ENCODE measurements around the gene DST. TPM values are rescaled to one million over a fixed set of nuclear protein-coding genes. Genes with fewer than 3 reads are reported as not detected.

Gene DST
- total RNA-seq, 1 experiment from 2014 or later, result 62.2 TPM

DNA sequence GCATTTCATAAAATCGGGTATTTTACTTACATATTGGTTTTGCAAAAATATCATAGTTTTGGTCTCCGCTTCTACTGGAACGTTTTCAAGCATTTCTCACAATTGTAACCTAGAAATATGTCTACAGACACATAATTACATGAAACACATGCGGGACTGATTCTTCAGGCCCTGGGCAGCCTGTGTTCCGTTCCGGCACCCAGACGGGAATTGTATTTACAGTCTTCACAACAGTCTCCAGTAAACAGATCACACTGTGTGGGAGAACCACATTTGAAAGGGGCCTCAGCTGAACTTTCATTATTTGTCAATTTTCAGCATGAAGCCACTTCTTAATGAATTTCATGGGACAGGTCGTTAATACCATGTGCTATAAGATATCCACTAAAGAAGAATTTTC lies 196.9 kb downstream of the DST start:
- in situ Hi-C loops (cut with HindIII; ENCODE audit: low pct_unique_long_range_greater_than_20kb, low sequenced_read_pairs), result no loop called here
- no peak for DNase-seq (ENCODE audit: low read depth)

DNA sequence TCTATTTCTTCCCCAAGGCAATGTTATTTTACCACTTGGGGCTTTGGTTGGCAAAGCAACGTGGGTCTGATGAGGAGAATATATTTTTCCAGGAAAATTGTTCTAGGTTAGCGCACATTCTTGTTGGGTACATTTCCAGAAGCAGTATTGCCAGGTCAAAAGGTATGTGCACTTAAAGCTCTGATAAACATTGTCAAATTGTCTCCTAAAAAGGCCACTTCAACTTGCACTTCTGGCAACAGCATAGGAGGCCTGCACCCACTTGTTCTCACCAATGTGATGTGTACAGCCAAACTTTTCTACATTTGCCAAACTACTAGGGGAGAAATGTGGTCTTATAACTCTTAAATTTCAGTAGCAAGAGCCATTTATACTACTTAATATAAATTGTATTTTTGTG lies 197.8 kb downstream of the DST start:
- in situ Hi-C loops (cut with HindIII; ENCODE audit: low pct_unique_long_range_greater_than_20kb, low sequenced_read_pairs), result no loop called here

DNA sequence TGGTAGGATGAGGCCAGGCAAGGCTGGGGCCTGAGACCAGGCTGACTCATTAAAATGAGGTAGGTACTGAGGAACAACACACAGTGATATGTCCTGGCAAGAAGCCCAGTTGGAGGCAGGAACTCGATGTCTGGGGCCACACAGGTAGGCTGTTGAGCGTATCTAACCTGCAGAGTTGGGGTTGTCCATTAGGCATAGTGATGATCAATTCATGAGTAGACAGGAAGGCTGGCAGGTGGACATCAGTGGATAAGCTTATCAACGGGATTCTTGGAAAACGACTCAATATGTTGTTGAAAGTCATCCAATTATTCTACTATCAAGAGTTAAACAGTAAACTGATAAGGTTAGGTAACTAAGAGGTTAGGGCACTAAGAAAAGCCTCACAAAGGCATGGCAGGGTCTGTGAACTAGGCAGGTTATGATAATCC lies 202.1 kb downstream of the DST start:
- DNase-seq (ENCODE audit: low read depth), result peak; percentile 48
- in situ Hi-C loops (cut with HindIII; ENCODE audit: low pct_unique_long_range_greater_than_20kb, low sequenced_read_pairs), result no loop called here

More for the DNA sequence above, 197.8 kb downstream of the DST start:
- no peak for DNase-seq (ENCODE audit: low read depth)

DNA sequence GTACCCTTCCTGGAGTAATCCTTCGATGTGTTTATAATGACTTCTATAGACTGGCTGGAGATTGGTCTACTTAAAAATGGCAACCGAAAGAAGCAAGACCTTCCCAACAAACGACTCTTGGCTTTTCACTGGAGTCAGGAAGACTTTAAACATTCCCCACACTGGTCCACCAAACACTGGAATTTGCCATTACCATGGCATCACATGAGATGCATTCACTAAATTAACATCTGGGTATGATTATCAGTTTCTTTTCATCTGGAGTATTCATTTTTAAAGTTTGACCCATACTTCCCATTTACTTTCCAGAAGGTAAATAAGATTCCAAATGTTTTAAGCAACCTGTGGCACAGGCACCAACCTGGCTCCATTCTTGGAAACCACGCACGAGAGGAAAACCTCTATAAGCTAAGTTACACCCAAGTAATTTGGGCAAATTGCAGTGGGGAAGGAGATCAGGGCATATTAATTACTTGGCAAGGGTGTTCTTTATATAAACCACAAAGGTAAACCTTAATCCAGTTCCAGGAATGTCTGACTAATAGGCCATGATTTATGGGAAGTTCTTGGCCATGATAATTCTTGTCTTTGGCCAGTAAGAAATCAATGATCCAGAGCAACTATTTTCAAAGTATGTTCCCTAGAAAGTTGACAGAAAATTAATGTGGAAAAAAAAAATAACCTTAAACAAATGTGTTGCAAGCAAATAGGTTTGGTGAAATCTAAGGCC lies 205.4 kb downstream of the DST start:
- peak; percentile 88 for DNase-seq (ENCODE audit: low read depth)
- in situ Hi-C loops (cut with HindIII; ENCODE audit: low pct_unique_long_range_greater_than_20kb, low sequenced_read_pairs), result no loop called here

DNA sequence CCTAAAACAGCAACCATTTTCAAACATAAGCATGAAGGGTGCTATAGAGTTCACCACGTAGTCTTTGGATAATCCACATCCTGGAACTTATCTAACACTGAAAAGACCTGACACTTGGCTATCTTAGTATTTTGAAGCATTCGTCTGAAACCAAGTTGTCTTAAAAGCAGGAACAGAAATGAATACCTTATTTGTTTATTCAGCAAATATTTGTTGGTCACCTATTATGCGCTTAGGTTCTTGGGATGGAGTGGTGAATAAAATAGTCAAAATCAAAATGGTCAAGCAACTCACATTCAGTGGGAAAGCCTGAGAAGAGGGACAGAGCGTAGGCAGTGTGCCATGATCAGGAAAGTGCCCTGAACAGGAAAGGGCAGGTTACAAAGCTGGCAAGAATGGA lies 206.9 kb downstream of the DST start:
- DNase-seq (ENCODE audit: low read depth), result peak; percentile 27
- in situ Hi-C loops (cut with HindIII; ENCODE audit: low pct_unique_long_range_greater_than_20kb, low sequenced_read_pairs), result no loop called here

DNA sequence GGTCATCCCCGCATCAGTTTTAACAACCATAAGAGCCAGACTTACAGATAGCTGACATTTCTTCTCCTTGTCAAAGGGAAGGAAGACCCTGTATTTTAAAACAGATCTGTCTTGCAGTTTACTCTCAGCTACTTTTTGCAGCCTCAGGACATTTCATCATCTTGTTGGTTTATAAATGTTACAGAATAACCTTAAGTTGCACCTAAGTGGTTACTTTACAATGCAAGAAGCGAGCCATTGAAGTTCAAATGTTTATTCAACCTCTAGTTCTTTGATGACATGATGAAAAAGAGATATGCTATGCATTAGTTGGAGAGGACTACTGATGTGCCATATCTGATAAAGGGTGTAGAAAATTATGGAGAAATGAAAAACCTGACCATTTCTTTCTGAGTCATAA lies 207.4 kb downstream of the DST start:
- DNase-seq (ENCODE audit: low read depth), result peak; percentile 59
- in situ Hi-C loops (cut with HindIII; ENCODE audit: low pct_unique_long_range_greater_than_20kb, low sequenced_read_pairs), result no loop called here

DNA sequence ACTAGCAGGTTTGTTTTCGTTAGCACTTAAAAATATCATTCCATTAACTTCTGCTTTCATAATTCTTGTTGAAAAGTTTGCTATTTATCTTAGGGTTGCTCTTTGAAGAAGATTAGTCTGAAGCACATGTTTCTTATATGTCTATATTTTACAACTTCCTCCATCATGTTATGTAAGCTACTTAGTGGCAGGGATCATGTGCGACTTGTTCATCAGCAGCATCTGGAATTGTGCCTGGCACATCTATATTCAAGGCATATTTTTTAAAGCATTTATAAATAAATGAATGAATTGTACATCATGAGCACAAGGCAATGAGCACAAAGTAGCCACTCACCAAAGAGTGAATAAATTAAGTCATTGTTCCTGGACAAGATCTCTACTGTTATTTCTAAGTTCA lies 208.1 kb downstream of the DST start:
- in situ Hi-C loops (cut with HindIII; ENCODE audit: low pct_unique_long_range_greater_than_20kb, low sequenced_read_pairs), result no loop called here
- no peak for DNase-seq (ENCODE audit: low read depth)

DNA sequence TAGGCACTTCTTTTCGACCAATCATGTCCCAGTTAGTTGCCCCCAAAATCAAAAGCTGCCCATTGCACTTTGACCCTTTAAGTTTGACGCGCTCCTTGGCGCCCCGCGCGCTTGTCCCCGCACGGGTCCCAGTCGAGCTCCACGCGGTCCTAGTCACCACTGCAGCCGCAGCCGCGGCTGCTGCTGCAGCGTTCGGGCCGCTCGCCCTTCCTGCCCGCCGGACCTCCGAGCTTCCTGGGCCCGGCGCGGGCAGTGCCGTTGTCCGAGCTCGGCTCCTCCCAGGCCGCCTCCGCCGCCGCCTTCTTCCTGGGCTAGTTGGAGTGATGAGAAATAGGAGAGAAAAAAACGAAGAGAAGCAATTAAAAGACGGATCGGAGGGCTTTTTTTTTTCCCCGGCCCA lies 209.6 kb downstream of the DST start:
- no peak for DNase-seq (ENCODE audit: low read depth)
- in situ Hi-C loops (cut with HindIII; ENCODE audit: low pct_unique_long_range_greater_than_20kb, low sequenced_read_pairs), result no loop called here

DNA sequence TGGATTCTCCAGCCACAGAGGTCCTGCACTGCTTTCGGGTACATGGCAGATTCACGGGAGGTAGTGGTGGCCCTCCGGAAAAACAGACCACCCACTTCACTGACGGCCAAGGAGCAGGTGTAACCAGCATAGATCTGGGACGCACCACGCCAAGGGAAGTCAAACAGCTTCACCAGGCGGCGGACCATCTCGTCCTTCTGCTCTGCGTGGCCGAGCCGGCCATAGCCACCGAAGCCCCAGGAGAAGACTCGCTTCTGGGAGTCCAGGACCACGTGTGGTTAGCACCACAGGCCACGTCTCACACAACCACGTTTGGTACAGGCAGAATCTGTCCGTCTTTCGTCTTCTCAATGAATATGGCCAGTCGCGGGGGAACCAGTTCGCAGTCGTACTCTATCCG lies 210.5 kb downstream of the DST start:
- in situ Hi-C loops (cut with HindIII; ENCODE audit: low pct_unique_long_range_greater_than_20kb, low sequenced_read_pairs), result no loop called here
- no peak for DNase-seq (ENCODE audit: low read depth)

DNA sequence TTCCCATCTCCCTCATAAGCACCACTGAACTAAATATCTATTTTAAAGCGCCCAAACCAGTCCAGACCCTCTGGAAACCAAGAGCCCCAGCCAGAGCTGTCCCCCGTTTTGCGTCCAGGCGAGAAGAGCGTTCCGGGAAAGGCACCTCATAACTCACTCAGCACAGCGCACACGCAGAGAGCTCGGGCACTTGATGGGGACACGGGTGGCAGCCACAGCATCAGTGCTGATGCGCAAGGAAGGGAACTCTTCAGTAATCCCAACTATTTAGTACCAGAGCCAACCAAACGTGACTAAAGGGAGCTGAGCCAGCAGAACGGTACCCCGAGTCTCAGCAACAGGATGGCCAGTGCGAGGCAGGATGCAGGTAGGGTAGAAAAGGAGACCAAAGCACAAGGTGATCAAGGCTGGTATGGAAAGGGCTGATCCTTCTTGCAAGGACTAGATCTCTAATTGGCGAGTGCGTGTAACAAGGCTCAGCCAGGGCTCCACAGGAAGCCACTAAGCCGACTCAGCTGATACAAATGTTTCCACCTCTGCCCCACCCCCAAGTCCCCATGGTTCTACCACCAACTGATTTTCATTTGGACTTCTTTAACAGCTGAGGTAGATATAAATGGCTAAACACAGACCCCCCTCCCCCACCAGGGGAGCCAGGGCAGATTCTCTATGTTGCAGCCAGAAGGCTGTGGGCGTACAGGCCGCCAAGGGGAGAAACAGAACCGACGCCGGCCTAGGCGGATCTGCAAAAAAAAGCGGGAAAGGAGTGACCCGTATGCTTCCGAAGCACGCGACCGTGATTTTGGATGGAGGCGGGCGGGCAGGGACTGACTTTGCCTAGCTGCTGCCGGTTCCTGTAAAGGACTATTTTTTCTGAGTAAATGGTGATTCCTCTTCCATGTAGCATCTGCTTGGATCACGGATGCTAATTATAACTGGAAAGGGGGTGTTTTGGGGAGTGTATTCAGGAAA lies 211.8 kb downstream of the DST start:
- in situ Hi-C loops (cut with HindIII; ENCODE audit: low pct_unique_long_range_greater_than_20kb, low sequenced_read_pairs), result no loop called here
- DNase-seq (ENCODE audit: low read depth), result no peak

DNA sequence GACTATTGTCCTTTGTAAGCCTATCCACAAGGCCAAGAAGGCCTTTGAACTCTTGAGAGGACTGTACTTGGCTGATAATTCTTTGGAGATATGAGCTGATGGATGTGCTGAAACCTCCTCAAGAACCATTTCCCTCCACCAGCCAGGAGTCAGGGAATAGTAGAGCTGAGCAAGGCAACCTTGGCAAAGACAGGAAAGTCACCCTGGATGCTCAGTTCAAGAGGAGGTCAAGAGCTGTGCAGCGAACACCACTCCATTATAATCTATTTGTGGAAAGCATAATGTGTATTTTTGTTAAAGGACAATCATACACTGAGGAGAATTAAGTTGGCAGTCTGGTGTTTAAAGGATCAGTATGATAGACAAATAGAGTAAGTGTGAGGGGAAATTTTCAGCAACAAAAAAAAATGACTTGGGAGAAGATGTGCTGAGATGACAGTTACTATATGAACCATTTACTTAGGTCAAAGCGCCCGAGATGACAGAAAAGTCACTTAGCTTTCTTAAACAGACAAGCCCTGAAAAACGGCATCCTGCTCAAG lies 218.1 kb downstream of the DST start:
- in situ Hi-C loops (cut with HindIII; ENCODE audit: low pct_unique_long_range_greater_than_20kb, low sequenced_read_pairs), result no loop called here
- no peak for DNase-seq (ENCODE audit: low read depth)

DNA sequence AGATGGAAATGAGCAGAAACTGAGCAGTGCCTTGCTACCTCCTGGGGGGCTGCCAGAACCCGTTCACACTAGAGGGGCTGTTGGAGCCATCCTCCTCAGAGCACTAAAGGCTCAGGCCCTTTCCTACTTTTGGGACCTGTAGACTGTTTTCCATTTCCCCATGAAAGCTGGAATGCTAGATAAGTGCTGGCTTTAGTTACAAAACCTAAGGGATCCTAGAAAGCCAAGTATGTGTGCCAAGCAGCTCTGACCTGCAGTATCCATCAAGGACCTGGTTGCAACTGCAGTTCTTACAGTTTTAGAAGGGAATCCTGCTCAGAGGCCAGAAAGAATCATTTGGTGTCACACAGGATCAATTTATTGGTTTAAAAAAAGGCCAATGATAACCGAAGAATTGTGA lies 218.6 kb downstream of the DST start:
- in situ Hi-C loops (cut with HindIII; ENCODE audit: low pct_unique_long_range_greater_than_20kb, low sequenced_read_pairs), result no loop called here
- no peak for DNase-seq (ENCODE audit: low read depth)

DNA sequence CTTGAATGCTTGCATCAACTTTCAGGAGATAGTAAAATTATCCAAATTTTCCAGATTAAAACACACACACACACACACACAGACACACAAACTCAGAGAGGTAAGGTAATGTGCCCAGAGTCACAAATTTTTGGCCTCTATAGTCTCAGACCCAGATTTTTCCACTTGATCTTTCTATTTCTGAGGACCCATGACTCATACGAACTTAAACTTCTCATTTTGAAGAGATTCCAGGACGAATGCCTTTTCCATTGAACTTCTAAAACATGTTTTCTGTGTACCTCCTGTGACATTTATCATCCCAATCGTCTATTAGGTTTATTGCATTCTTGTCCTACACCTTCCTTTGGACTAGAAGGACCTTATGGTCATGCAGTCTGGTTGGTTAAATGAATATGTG lies 222.4 kb downstream of the DST start:
- in situ Hi-C loops (cut with HindIII; ENCODE audit: low pct_unique_long_range_greater_than_20kb, low sequenced_read_pairs), result no loop called here
- DNase-seq (ENCODE audit: low read depth), result no peak

DNA sequence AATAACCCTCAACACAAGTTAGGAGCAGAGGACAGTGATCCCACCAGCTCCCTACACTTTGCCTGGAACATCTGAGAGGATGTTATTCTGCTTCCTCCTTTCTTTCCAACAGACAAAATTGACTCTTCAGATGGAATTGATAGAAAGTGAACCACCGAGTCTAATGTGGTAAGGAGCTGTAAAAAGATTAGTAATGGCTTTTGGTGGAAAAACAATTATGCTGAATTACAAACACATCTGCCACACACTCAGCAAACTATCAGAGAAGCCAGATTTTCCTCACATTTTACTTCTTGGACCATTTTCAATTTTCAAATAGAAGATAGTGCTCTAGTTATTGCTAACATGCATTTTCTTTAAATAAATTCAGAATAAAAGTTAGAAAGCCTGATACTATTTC lies 223.5 kb downstream of the DST start:
- no peak for DNase-seq (ENCODE audit: low read depth)
- in situ Hi-C loops (cut with HindIII; ENCODE audit: low pct_unique_long_range_greater_than_20kb, low sequenced_read_pairs), result no loop called here

DNA sequence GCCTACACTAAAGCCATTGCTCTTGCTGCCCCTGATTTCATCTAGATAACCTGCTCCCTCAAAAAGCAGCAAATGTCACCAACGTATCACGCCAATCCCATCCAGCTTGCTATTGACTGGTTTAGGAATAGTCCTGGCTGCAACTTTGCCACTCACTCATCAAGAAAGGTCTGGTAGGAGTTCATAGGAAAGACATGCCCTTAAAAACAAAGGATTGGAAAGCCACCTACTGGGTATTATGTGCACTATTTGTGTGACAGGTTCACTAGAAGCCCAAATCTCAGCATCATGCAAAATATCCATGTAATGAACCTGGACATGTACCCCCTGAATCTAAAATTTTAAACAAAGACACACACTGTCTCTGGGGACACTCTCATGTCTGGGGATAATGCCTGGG lies 224.9 kb downstream of the DST start:
- no peak for DNase-seq (ENCODE audit: low read depth)
- in situ Hi-C loops (cut with HindIII; ENCODE audit: low pct_unique_long_range_greater_than_20kb, low sequenced_read_pairs), result no loop called here

DNA sequence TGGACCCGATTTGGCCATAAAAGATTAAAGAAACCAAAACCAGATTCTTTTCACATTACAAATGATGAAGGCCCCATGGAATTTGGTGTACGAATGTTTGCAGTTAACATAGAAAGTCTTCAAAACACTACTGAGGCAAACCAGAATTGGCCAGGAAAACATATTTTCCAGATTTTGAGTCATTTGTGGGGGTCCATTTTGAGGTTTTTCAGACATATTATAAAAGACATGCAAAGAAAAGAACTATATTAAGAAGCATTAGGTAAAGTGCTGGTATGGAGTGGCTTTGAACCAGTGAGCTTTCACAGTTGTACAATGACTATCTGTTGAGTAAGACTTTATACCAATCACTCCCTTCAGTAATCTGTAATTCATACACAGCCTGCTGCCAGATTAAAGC lies 226.4 kb downstream of the DST start:
- in situ Hi-C loops (cut with HindIII; ENCODE audit: low pct_unique_long_range_greater_than_20kb, low sequenced_read_pairs), result no loop called here
- no peak for DNase-seq (ENCODE audit: low read depth)

DNA sequence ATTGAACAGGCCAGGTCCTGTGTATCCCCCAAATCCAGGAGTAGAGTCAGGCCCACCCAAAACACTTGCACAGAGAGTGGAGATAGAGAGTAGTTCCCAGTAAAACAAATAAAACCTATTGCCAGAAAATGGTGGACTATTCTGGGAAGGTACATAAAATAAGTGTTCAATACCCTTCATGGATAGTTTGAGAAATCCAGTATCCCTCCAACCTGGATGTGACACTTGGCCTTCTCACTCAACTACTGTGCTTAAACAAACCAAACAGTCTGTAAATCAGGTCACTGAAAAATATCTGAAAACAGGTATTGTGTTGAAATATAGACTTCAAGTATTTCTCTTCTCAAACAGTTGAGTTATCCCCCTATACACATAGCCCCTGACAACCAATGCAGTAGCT lies 233.7 kb downstream of the DST start:
- in situ Hi-C loops (cut with HindIII; ENCODE audit: low pct_unique_long_range_greater_than_20kb, low sequenced_read_pairs), result no loop called here
- no peak for DNase-seq (ENCODE audit: low read depth)
